ENCODE results near the gene ST6GALNAC1. TPM values are rescaled to one million over a fixed set of nuclear protein-coding genes. Genes with fewer than 3 reads are reported as not detected.
"Not testable (repeated sequence)": the region's sequence is repeated elsewhere in the genome, so short reads cannot be mapped to it uniquely, and the experiment has no call there.

ST6GALNAC1 gene
- total RNA-seq, 1 donor from 2014 or later, result 16.6 TPM

DNA sequence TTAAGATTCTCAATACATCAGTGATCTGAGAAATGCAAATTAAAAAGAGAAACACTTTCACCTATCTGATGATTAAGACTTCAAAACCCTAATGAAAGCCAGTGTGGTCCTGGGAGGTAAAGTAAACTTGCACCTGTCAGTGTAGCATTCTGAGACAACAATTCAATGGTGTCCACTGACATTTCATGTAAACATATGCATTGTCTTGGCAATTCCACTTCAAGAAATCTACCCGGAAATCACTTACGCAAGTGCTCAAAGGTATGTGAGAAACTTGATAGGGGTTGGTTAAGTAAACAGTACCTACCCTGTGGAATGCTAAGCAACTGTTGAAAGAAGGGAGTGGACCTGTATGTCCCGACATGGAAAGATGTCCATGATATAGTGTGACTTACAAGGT, 2.1 kb downstream of the ST6GALNAC1 start:
- H3K9me3 ChIP-seq, result no peaks in the 10 kb centered on the region
- no peak for TF ChIP-seq CTCF (IDR thresholded peaks at IDR 0.05)
- peak overlapping the region; percentile 27 for H3K4me3 ChIP-seq
- peak overlapping the region; percentile 60 for H3K27ac ChIP-seq
- DNase-seq, result no peak
- no peaks in the 10 kb centered on the region for H3K27me3 ChIP-seq (ENCODE audit: low read depth)
- H3K4me1 ChIP-seq, result peaks cover 26% of the 10 kb centered on the region
- no peaks in the 10 kb centered on the region for H3K36me3 ChIP-seq
- intact Hi-C loops (cut with DNase I), result no loop called here
- ATAC-seq, result peak; percentile 76 to 80

- intact Hi-C loops (cut with DNase I), result no loop called here
- Histone ChIP-seq H3K4me1 (peaks cover 26% of the 10 kb centered on the region), H3K9me3 (no peaks in the 10 kb centered on the region), H3K27me3 (ENCODE audit: low read depth) (no peaks in the 10 kb centered on the region), H3K36me3 (no peaks in the 10 kb centered on the region), H3K4me3 (no peak overlapping the region), H3K27ac (peak overlapping the region; percentile 60)
- DNase-seq (no peak), ATAC-seq (no peak)
- no peak for TF ChIP-seq CTCF (IDR thresholded peaks at IDR 0.05)
Measured at GRCh38 chr17:76640550-76641380, 2.8 kb downstream of the ST6GALNAC1 start.

GRCh38 chr17:76638263-76638662, 5.3 kb downstream of the ST6GALNAC1 start:
- TF ChIP-seq CTCF (IDR thresholded peaks at IDR 0.05), result no peak
- H3K27ac ChIP-seq, result no peak overlapping the region
- no peaks in the 10 kb centered on the region for H3K27me3 ChIP-seq (ENCODE audit: low read depth)
- H3K4me1 ChIP-seq, result peaks cover 5% of the 10 kb centered on the region
- no peak for DNase-seq
- no peak overlapping the region for H3K4me3 ChIP-seq
- no peak for ATAC-seq
- H3K36me3 ChIP-seq, result no peaks in the 10 kb centered on the region
- intact Hi-C loops (cut with DNase I), result no loop called here
- H3K9me3 ChIP-seq, result no peaks in the 10 kb centered on the region

DNA sequence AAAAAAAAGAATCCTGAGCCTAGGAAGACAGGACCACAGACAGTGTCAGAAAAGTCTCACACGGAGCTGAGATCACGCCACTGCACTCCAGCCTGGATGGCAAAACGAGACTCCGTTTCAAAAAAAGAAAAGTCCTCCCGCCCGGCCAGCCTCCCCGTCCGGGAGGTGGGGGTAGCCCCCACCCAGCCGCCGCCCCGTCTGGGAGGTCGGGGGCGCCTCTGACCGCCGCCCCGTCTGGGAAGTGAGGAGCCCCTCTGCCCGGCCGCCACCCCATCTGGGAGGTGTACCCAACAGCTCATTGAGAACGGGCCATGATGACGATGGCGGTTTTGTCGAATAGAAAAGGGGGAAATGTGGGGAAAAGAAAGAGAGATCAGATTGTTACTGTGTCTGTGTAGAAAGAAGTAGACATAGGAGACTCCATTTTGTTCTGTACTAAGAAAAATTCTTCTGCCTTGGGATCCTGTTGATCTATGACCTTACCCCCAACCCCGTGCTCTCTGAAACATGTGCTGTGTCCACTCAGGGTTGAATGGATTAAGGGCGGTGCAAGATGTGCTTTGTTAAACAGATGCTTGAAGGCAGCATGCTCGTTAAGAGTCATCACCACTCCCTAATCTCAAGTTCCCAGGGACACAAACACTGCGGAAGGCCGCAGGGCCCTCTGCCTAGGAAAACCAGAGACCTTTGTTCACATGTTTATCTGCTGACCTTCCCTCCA, 6.9 kb downstream of the ST6GALNAC1 start:
- DNase-seq; ATAC-seq; intact Hi-C loops (cut with DNase I); H3K27me3 ChIP-seq (ENCODE audit: low read depth); H3K4me1 ChIP-seq; H3K36me3 ChIP-seq; H3K27ac ChIP-seq; H3K9me3 ChIP-seq; H3K4me3 ChIP-seq: not testable (repeated sequence)

GRCh38 chr17:76635659-76636360, 7.7 kb downstream of the ST6GALNAC1 start:
- no peak for TF ChIP-seq CTCF (IDR thresholded peaks at IDR 0.05)
- no peak for ATAC-seq
- Histone ChIP-seq H3K9me3 (no peaks in the 10 kb centered on the region), H3K4me3 (no peak overlapping the region), H3K36me3 (no peaks in the 10 kb centered on the region), H3K27ac (no peak overlapping the region), H3K4me1 (no peaks in the 10 kb centered on the region), H3K27me3 (ENCODE audit: low read depth) (no peaks in the 10 kb centered on the region)
- intact Hi-C loops (cut with DNase I), result no loop called here
- no peak for DNase-seq

Measured in lower lobe of right lung (tissue), 2 donors.